ENCODE data around the gene KCNQ1.
"Not testable (repeated sequence)": the region's sequence is repeated elsewhere in the genome, so short reads cannot be mapped to it uniquely, and the experiment has no call there.

KCNQ1 gene

DNA sequence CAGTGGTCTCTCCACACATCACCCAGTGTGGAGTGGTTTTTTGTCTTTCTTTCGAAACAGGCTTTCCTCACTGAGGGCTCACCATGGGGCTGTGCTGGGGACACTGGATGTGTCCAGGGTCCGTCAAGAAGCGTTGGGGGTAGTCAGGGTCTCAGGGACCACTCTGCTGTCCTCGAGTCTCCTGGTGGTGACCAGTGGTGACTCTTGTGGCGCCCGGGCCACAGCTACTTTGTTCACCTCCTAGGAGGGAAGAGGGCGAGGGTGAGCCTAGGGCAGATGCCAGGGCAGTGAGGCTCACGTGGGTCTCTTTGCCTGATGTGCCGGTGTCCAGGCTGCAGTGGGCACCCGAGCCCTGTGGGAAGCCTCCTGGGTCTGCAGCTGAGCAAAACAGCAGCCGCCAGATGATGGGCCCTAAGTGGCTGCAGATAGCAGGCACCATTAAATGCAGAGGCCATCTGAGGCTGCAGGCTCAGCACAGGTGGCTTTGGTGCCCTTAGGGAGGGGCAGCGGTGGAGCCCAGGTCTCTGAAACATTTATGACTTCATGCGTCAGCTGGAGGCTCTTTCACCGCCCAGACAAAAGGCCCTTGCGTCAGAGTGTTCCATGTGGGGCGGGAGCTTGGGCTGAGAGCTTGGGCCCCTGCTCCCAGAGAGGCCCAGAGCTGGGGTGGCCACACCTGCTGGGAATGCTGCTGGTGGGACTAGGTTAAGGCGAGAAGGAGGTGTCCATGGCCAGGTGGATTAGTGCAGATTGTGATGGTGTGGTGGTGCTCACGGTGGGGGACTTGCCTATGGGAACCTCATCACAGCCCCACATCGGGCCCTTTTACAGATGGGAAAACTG is 29.5 kb downstream of the KCNQ1 start:
- no peak for DNase-seq (ENCODE audit: low read depth in 2 of 2)

DNA sequence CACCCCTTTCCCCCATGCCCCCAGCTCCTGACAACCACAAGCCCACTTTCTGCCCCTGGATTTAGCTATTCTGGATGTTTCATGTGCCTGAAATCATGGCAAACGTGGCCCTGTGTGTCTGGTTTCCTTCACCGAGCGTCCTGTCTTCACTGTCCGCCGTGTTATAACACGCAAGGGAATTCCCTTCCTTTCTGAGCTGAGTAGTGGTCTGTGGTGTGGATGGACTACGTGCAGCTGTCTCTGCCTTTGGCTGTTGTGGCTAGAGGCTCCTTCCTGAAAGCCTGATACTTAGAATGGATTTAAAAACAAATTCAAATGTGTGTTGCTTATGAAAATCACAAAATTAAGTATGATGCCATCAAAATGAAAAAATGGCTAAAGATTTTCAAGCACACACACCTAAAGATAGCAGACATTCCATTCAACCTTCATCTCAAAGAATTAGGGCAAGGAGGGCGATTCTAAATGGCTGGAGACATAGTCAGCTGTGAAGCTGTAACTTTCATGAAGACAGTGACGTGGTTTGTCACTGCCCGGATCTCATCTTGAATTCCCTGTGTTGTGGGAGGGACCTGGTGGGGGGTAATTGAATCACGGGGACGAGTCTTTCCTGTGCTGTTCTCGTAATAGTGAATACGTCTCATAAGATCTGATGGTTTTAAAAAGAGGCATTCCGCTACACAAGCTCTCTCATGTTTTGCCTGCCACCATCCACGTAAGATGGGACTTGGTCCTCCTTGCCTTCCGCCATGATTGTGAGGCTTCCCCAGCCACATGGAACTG is 30.5 kb downstream of the KCNQ1 start:
- DNase-seq (ENCODE audit: low read depth in 2 of 2) = no peak

DNA sequence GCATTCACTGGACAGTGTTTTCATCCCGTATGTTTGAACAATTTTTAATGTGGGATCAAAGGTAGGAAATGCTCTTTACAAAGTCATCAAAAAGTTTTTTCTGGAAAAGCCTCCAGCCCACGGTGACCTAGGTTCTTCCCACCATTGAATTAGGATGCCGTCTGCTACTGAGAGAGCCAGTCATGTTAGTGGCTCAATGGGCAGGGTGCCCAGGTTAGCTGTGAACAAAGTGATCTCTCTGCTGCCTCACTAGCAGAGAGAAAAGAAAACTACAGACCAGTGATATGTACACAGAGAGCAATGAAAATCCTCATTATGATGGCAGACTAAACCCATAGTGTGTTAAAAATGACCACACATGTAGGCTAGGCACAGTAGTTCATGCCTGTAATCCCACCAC is 32.4 kb downstream of the KCNQ1 start:
- no peak for DNase-seq (ENCODE audit: low read depth in 2 of 2)

DNA sequence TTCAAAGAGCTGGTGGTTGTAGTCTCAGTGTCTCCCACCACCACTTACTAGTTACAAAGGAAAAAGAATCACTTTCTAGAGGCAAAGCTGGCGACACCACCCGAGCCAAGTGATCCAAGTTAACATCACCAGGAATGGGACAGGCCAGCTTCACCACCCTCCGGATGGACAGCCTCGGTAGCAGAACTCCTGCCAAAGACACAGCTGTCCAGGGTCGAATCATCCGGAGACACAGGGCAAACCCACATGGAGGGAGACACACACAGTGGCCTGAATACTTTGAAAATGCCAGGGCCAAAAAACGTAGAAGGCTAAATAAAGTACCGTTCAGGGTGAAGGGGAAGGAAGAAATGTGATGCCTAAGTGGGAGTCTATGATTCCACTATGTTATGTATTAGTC is 33.1 kb downstream of the KCNQ1 start:
- no peak for DNase-seq (ENCODE audit: low read depth in 2 of 2)

DNA sequence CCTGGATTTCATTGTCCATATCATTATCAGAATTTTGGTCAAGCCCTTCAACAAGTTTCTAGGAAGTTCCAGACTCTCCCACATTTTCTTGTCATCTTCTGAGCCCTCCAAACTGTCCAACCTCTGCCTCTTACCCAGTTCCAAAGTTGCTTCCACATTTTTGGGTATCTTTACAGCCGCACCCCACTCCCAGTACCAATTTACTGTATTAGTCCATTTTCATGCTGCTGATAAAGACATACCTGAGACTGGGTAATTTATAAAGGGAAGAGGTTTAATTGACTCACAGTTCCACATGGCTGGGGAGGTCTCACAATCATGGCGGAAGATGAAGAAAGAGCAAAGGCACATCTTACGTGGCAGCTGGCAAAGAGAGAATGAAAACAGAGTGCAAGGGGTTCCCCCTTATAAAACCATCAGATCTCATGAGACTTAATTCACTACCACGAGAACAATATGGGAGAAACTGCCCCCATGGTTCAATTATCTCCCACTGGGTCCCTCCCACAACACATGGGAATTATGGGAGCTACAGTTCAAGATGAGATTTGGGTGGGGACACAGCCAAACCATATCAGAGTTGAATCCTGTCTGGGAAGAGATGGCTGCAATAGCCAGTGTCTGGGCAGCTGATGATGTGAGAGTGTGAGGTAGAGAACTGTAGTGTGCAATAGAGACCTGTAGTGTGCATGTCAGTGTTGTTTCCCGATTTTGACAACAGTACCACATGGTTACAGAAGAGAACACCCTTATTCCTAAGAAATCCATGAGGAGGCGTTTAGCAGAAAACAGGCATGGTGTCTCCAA is 35.5 kb downstream of the KCNQ1 start:
- not testable (repeated sequence) for DNase-seq (ENCODE audit: low read depth in 2 of 2)

DNA sequence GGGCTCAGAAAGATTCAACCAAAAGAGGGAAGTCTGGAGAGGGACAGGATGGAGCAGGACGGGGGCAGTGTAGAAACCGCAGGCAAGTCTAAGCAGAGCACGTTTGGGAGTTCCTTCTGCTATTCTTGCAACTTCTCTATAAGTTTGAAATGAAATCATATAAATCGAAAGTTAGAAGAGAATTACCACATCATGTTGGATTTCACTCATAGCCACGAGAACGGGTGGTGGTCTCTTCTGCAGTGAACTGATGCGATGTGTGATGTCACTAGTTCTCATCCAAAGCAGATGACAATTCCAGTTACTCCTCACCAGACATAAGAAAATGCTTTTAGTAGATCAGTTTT is 36.0 kb downstream of the KCNQ1 start:
- no peak for DNase-seq (ENCODE audit: low read depth in 2 of 2)

DNA sequence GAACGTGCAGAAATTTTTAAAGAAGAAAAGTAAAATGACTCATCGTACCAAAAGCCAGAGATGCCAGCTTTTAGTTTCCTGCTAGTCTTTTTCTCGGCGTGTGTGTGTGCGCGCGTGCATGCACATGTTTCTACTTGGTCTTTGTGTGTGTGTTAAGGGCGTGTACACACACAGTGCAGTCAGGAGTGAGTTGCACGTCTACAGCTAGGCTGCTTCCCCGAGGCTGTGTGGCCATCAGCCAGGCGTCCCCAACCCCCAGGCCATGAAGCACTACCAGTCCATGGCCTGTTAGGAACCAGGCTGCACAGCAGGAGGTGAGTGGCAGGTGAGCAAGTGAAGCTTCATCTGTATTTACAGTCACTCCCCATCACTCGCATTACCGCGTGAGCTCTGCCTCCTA is 36.4 kb downstream of the KCNQ1 start:
- DNase-seq (ENCODE audit: low read depth in 2 of 2) = no peak

DNA sequence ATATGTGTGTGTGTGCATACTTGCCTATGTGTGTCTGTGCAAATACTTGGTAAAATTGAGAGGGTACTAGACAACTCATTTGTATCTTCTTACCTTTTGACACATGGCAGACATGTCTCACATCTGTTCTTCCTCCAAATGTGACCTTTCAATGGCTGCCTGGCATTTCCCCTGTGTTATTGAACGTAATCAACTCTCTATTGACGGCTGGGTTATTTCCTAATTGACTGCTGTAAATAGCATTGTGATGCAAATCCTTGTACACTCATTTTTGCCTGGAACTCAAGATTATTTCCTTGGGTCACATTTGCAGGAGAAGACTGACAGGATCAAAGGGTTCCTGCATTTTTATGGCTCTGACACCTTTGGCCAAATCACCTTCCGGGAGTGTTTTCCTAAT is 37.4 kb downstream of the KCNQ1 start:
- no peak for DNase-seq (ENCODE audit: low read depth in 2 of 2)

DNA sequence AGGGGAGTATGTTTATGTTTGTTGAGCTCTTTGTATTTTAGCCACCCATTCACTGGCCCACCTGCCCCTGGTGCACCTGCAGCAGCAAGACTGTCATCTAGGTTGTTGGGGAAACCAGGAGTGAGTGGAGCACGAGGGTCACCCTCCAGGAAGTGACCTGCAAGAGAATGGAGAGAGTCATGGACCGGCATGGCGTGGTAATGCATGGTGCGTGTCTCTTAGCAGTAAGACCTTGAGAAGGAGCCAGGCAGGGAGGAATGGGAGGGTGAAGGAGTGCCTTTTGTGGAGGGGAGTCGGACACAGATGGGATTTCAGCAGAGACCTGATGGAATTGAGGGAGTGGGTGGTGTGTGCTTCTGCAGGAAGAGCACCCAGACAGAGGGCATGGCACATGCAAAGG is 37.9 kb downstream of the KCNQ1 start:
- no peak for DNase-seq (ENCODE audit: low read depth in 2 of 2)

DNA sequence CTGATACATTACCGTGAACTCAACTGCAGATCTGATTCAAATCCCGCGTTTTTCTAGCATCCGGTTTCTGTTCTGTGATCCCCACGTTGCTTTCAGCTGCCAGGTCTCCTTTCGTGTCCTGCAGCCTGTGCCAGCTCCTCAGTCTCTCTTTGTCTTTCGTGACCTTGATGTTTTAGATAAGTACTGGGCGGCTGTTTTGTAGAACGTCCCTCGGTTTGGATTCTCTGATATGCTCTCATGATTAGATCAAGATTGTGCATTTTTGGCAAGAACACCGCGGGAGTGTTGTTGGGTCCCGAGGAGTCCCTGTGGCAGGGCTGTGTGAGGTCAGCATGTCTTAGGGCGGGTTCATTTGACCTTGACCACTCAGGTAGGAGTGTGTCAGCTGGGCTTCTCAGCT is 38.6 kb downstream of the KCNQ1 start:
- no peak for DNase-seq (ENCODE audit: low read depth in 2 of 2)

DNA sequence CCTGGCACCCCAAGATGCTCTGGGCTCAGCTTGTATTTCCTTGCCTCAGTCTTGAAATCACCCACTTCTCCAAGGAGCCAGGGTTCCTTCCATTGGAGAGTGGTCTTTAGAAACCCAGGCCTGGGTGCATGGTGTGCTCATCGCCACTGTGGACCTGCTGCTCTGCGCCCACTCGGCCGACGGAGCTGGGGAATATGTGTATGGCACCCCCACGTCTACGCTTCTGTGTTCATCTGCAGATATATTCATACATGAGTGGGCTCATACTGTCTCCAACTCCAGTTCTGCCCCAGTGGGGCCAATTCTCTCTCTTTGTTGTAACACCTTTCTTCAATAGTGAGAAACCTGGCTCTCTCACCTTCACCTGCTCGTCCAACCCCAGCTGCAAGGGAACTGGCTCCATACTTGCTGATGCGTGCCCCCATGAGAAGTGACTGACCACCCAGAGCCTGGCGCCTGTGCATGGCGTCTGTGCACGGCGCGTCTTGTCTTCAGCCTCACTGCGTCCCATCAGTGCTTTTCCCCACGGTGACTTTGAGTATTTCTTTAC is 39.8 kb downstream of the KCNQ1 start:
- DNase-seq (ENCODE audit: low read depth in 2 of 2) = no peak

DNA sequence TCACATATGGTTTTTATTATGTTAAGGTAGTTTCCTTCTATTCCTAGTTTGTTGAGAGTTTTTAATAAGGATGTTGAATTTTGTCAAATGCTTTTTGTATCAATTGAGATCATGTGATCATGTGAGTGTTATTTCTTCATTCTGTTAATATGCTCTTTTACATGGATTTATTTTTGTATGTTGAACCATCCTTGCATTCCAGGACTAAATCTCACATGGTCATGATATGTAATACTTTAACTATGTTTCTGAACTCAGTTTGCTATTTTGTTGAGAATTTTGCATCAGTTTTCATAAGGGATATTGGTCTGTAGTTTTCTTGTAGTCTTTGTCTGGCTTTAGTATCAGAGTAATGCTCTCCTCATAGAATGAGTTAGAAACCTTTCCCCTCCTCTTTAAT is 43.2 kb downstream of the KCNQ1 start:
- no peak for DNase-seq (ENCODE audit: low read depth in 2 of 2)

DNA sequence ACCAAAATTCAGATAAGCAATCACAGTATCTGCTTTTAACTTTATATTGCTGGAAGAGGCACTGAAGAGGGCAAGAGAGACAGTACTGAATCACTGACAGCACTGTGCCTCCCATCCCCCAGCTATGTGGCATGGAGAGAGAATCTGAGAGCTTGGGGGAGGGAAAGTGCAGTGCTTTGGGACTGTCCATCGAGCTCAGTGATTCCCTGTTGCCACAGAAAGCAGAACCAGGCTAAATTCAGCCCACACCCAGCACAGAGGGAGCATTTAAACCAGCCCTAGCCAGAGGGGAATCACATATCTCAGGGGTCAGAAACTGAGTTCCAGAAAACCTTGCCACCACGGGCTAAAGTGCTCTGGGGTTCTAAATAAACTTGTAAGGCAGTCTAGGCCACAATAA is 44.3 kb downstream of the KCNQ1 start:
- DNase-seq (ENCODE audit: low read depth in 2 of 2) = no peak

DNA sequence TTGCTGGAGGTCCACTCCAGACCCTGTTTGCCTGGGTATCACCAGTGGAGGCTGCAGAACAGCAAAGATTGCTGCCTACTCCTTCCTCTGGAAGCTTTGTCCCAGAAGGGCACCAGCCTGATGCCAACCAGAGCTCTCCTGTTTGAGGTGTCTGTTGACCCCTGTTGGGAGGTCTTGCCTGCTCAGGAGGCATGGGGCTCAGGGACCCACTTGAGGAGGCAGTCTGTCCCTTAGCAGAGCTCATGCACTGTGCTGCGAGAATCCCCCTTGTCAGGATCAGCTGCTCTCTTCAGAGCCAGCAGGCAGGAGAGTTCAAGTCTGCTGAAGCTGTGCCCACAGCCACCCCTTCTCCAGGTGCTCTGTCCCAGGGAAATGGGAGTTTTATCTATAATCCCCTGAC is 53.1 kb downstream of the KCNQ1 start:
- not testable (repeated sequence) for DNase-seq (ENCODE audit: low read depth in 2 of 2)

DNA sequence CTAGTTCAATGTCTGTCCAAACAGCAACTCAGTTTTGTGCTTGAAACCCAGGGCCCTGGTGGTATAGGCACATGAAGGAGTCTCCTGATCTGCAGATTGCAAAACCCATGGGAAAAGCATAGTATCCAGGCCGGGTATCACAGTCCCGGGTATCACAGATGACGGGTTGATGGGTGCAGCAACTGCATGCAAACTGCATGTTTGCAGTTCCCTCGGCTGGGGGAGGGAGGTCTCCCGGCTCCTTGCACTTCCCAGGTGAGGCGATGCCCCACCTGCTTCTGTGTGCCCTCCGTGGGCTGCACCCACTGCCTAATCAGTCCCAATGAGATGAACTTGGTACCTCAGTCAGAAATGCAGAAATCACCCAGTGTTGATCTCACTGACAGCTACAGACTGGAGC is 53.9 kb downstream of the KCNQ1 start:
- no peak for DNase-seq (ENCODE audit: low read depth in 2 of 2)

DNA sequence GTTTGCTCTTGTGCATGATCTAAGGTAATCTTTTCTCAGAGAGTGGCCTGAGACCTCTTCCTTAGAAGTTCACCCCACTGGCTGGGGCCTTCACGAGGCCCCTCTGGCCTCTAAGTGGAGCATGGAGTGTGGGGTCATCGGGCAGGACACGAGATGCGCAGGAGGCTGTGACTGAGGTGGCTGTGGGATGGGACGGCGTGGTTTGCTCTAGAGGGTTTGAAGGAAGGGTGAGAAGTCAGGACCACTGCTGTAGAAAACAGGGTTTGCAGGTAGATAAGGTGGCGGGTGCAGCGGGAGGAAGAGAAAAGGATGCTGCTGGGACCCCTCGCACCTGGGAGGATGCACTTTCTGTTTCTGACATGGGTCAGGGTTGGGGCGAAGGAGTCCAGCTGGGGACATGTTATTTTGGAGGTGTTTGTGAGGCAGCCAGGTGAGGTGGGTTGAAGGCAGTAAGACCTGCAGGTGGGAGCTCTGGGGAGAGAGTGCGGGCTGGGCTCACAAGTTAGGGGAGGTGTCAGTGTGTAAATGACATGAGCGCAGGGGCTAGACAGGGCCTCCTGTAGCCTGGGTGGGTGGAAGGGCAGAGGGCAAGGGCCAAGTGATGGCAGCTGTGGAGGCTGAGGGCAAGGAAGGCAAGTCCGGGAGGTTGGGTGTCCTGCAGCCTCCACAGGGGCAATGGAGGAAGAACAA is 62.5 kb downstream of the KCNQ1 start:
- no peak for DNase-seq (ENCODE audit: low read depth in 2 of 2)

DNA sequence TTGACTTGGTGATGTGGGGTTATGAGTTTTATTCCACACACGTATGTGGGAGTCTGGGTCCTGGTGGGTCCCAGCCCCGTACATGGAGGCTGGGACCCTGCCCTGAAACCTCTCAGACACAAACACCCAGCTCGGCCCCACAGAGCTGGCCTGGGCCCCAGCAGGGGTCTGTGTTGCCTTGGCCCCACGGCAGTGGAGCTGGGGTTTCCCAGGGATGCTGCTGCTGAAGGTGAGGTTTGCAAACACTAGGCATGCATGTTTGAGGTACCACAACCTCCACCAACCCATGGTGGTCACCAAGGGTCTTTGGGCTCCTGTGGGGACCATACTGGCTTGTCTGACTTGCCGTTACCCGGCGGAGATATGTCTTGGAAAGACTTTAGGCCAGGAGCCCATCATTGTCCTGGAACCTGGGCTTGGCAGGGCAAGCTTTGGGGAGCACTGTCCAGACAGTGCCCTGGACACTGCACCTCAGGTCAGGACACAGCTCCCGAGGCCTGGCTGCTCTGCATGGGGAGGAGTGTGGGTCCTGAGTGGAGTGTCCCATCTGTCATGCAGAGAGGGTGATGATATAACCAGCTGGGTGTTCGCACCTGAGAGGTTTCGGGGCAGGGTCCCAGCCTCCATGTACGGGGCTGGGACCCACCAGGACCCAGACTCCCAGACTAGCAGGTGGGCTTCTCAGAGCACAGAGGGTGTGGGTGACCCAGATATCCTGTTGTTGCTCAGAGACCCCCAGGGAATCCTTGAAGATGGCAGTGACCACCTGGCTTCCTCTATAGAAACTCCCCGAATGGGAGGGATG is 63.3 kb downstream of the KCNQ1 start:
- no peak for DNase-seq (ENCODE audit: low read depth in 2 of 2)

DNA sequence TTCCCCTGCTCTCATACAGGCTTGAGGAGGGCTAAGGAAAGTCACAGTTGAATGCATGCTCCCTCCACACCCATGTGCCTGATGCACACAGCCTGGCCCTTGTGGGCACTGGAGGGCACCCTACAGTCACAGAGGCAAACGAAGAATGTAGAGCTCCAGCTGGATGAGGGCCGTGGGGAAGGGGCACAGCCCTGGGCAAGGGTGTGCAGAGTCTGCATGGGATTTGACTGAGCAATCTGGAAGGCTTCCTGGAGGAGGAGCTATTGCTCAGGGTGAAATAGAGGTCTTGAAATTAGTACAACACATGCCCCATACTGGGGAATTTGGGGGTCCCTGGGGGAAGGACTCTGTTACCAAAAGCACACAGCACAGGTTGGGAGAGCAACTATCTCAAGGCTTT is 64.0 kb downstream of the KCNQ1 start:
- no peak for DNase-seq (ENCODE audit: low read depth in 2 of 2)

DNA sequence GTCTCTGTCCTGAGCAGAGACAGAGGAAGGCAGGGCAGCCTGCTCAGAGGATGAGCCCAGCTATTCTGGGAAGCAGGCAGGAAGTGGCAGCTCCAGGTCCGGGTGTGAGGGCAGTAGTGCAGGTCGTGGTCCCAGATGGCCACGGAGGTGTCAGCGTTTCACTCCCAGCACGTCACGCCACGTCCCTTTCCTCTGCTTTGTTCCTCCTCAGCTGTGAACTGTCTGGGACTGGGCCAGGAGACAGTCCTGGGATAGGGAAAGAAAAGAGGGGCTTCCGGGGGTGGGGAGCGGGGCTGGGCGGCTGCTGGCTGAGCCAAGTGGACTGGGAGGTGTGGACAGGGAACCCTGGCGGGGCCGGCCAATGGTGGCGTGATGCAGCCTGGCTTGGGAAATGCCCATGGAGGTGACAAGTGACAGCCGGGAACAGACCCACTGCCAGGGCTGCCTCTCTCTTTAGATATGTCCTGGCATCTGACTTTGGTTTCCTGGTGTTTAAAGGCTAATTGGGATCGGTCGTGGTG is 64.7 kb downstream of the KCNQ1 start:
- DNase-seq (ENCODE audit: low read depth in 2 of 2) = no peak

DNA sequence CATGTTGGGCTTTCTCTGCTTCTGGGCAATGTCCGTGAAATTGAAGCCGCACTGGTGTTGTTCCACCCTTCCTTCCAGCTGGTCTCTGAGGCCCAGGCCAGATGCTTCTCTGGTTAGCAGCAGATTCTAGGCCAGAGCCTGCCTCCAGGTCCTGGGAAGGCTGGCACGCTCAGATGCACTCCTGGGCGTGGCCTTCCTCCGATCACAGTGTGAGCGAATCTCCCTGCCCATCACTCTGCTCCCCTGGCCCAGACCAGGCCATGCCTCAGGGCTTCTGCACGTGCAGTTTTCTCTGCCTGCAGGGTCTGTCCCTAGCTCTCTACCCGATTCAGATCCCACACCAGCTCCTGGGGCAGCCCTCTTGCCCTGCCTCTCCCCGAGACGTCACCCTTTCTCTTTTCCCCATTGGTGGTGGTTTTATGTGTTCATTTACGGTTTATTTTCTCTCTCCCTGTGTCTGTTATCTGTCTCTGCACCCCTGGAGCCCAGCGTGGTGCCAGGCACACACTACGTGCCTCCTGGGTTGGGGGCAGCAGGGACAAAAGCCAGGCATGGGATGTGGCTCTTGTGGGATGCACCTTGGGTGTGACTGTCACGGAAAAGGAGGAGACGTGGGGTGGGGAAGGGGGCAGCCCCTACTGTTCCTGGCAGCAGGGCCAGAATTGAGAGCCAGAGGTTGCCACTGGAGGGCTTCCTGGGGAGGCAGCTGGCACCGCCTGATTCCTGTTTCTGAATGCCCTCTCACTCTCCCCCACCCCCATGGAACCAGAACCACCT is 66.0 kb downstream of the KCNQ1 start:
- no peak for DNase-seq (ENCODE audit: low read depth in 2 of 2)

All from stimulated activated CD8-positive, alpha-beta memory T cell treated with anti-CD3 and anti-CD28 coated beads, Interleukin-15, amount 100 ng/mL, for 4 hours (primary cell).